T-helper 1 cell treated with Interleukin-12 subunit alpha and Interleukin-12 subunit beta and Interleukin-4 antibody, amounts not matched to agents 30 μg/mL and 1 μg/mL, for 36 hours (primary cell): ENCODE results near the gene PLCE1.

Experiments used
- H3K27ac Mint-ChIP-seq: one replicate; pipeline ENCODE4 v1.8.0; 2021; ENCODE audit warnings: mild to moderate bottlenecking, mixed read lengths
- H3K27me3 Mint-ChIP-seq: one replicate; pipeline ENCODE4 v1.8.0; 2021; ENCODE audit warnings: low read depth, mixed read lengths
- H3K36me3 Mint-ChIP-seq: one replicate; pipeline ENCODE4 v1.8.0; 2021; ENCODE audit warnings: low read depth, mixed read lengths
- H3K4me1 Mint-ChIP-seq: one replicate; pipeline ENCODE4 v1.8.0; 2021; ENCODE audit warnings: low read depth, mixed read lengths
- H3K4me3 Mint-ChIP-seq: one replicate; pipeline ENCODE4 v1.8.0; 2021; ENCODE audit warnings: mild to moderate bottlenecking, moderate library complexity, mixed read lengths
- H3K9me3 Mint-ChIP-seq: one replicate; pipeline ENCODE4 v1.8.0; 2021; ENCODE audit warnings: mixed read lengths

PLCE1 gene

DNA sequence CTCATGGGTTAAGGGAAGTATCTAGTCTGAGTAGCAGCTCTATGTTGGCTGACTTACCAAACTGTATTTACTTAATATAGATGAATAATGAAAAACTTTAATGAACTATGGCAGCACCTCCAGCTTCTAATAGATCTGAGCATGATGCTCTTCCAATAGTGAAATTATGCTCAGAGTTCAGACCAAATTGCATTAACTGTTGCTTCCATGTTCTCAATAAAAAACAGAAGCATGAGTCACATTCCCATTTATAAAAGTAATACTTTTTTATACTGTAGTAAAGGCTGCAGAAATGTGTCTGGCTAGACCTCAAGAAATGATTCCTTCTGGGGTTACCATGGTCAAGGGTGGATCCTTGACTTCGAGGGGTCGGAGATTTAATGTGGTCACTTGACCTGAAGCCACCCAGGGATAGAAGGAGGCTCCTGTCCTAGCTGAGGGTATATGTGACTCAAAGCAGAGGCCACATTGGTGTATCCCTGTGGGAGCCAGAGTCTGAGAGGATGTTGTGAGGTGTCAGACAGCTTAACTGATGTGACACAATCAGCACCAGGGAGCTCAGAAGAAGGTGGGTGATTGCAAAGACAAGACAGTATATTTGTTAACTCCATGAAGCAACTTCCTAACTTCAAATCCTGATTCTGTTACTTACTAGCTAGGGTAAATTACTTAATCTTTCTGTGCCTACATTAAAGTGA, 19.8 kb upstream of the PLCE1 start:
- Mint-ChIP-seq H3K27me3 (no peaks in the 10 kb centered on the region), H3K36me3 (no peaks in the 10 kb centered on the region), H3K4me1 (no peaks in the 10 kb centered on the region), H3K4me3 (no peak overlapping the region), H3K27ac (no peak overlapping the region), H3K9me3 (no peaks in the 10 kb centered on the region)

DNA sequence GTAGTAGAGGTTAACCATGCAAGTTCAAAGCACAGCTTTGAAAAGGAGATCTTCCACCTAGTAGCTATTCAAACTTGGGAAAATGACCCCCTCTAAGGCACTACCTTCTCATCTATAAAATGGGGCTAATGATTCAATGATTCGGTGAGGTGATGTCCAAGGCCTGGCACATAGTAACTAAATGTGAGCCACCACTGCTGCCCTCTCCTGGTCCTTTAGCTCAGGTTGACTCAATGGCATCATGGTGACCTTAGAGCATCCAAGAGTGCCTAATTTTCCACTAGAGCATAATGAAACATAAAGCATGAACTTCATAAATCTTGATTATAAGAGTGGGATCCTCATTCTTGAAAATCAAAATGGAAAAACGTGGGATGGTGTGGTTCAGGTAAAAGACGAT, 16.3 kb upstream of the PLCE1 start:
- Mint-ChIP-seq H3K27ac (no peak overlapping the region), H3K36me3 (no peaks in the 10 kb centered on the region), H3K9me3 (no peaks in the 10 kb centered on the region), H3K4me1 (no peaks in the 10 kb centered on the region), H3K4me3 (no peak overlapping the region), H3K27me3 (no peaks in the 10 kb centered on the region)

DNA sequence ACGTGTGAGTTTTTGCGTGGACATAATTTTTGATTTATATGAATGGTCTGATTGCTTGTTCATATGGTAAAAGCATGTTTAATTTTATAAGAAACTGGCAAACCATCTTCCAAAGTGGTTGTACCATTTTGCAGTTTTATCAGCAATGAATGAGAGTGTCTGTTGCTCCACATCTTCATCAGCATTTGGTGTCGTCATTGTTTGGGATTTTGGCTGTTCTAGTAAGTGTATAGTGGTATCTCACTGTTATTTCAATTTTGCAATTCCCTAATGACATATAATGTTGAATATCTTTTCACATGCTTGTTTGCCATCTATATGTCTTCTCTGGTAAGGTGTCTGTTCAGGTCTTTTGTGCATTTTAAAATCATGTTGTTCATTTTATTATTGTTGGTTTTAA, 13.2 kb upstream of the PLCE1 start:
- Mint-ChIP-seq H3K27ac (no peak overlapping the region), H3K4me1 (no peaks in the 10 kb centered on the region), H3K9me3 (no peaks in the 10 kb centered on the region), H3K27me3 (no peaks in the 10 kb centered on the region), H3K4me3 (no peak overlapping the region), H3K36me3 (no peaks in the 10 kb centered on the region)

DNA sequence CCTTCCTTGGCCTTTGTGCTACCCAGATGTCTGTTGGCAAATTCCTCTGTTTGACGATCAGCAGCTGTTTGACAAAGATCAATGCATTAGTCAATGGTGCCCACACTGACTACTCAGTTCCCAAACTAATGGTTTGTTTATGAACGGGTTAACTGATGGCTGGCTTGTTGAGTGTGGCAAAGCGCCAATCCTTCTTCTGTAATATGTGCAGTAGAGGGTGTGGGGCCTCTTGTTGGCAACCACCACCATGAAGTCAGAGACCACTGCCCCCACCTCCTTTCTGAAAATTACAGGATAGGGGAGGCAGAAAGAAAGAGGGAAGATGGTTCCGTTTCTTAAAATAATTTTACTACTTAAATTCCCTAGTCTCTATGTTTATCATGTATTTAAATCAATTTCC, 2.6 kb upstream of the PLCE1 start:
- H3K27me3 Mint-ChIP-seq, result peaks cover 58% of the 10 kb centered on the region

DNA sequence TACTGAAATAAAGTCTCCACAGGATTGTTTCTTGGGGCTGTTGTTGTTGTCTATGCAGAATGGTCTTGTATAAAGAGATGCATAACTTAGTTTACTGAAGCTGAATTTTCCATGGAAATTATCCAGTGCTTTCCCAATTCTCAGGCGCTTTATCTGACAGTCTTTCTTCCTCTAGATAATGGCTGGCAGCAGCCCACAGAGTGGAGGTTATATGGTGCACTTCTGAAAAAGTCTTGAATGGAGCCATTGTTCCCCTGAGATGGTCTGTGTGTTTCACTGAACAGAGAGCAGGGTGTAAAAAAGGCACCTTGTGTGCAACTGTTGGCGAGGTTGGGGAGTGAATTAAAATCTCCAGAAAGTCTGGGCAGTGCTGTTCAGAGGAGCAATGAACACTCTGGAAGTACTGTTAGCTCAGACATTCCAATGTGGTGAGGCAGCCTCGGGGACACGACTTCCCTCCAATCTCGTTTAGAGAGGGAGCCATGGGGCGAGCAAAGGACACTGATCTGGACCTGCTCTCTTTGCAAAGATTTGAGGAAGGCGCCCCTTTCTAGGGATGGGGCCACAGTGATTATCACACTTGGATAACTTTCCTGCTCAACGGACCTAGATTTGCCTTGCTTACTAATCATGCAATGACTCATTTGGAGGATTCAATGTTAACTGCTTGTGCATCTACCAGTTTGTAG, 2.0 kb upstream of the PLCE1 start:
- Mint-ChIP-seq H3K36me3 (no peaks in the 10 kb centered on the region), H3K27me3 (peaks cover 62% of the 10 kb centered on the region), H3K4me1 (no peaks in the 10 kb centered on the region), H3K4me3 (no peak overlapping the region), H3K9me3 (no peaks in the 10 kb centered on the region), H3K27ac (no peak overlapping the region)

More for the DNA sequence above, 2.6 kb upstream of the PLCE1 start:
- no peaks in the 10 kb centered on the region for H3K9me3 Mint-ChIP-seq
- H3K36me3 Mint-ChIP-seq, result no peaks in the 10 kb centered on the region
- H3K4me3 Mint-ChIP-seq, result no peak overlapping the region
- no peak overlapping the region for H3K27ac Mint-ChIP-seq
- no peaks in the 10 kb centered on the region for H3K4me1 Mint-ChIP-seq

DNA sequence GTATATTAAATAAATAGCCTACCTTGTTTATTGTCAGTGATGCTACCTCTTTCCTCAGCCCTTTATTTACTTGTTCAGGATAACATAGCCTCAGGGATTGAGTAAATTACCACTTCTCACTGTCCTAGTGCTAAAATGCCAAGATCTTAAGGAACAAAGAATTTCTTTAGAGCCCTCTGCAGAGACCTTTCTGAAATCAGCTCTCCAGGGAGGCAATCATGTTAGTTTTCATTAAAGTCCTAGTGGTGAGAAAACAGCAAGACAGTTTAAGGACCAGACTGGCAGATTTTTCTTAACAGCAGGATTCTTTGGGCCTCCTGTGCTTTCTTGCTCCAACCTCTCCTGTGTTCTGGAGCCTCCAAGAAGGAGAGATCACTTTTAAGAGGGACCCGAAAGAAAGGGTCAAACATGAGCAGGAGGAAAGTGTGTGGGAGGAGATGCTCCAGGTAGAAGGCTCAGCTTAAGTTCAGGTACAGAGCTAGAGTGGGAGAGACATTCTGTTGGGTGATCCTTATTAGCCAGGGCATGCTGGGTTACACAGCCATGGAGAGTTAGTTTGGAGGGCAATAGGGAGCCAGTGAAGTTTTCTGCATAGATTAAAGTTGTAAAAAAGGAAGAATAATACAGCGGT, 1.2 kb upstream of the PLCE1 start:
- Mint-ChIP-seq H3K4me3 (peak overlapping the region; percentile 60), H3K27ac (no peak overlapping the region), H3K36me3 (no peaks in the 10 kb centered on the region), H3K9me3 (no peaks in the 10 kb centered on the region), H3K27me3 (peaks cover 57% of the 10 kb centered on the region), H3K4me1 (no peaks in the 10 kb centered on the region)

DNA sequence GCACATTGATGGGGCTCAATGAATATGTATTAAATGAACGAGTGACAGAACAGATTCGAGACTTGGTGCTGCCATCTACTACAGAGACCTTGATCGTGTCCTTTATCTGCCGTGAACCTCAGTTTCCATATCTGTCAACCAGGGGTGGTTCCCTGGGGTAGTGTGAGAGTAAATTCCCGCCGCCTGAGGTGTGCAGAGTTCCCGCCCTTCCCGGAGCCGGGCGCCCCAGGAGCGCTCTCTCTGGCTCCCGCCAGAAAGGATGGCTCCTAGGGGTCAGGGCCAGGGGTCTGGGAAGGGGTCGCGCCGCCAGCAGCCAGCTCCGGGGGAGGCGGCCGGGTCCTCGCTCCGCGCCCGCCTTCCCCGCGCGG, 333 bp upstream of the PLCE1 start:
- peaks cover 57% of the 10 kb centered on the region for H3K27me3 Mint-ChIP-seq
- H3K4me1 Mint-ChIP-seq, result no peaks in the 10 kb centered on the region
- no peak overlapping the region for H3K27ac Mint-ChIP-seq
- H3K9me3 Mint-ChIP-seq, result no peaks in the 10 kb centered on the region
- peak overlapping the region; percentile 49 for H3K4me3 Mint-ChIP-seq
- no peaks in the 10 kb centered on the region for H3K36me3 Mint-ChIP-seq

DNA sequence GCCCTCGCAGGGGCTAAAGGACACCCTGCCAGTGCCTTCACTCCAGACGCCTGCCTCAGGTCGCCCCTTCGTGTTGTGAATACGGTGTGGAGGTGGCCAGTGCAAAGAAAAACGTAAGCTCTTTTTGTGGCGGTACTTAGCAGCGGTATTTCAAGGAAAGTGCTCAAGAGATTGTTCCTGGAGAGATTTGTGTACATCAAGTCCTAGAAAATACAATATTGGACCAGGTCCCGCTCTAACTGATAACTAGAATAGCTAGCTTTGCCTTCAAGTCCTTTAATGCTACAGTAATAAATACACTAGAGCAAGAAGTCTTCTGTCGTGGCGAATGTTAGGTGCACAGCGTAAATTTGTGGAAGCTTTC, 689 bp downstream of the PLCE1 start:
- no peak overlapping the region for H3K27ac Mint-ChIP-seq
- H3K27me3 Mint-ChIP-seq, result peaks cover 63% of the 10 kb centered on the region
- no peaks in the 10 kb centered on the region for H3K36me3 Mint-ChIP-seq
- H3K9me3 Mint-ChIP-seq, result no peaks in the 10 kb centered on the region
- H3K4me3 Mint-ChIP-seq, result no peak overlapping the region
- H3K4me1 Mint-ChIP-seq, result no peaks in the 10 kb centered on the region

DNA sequence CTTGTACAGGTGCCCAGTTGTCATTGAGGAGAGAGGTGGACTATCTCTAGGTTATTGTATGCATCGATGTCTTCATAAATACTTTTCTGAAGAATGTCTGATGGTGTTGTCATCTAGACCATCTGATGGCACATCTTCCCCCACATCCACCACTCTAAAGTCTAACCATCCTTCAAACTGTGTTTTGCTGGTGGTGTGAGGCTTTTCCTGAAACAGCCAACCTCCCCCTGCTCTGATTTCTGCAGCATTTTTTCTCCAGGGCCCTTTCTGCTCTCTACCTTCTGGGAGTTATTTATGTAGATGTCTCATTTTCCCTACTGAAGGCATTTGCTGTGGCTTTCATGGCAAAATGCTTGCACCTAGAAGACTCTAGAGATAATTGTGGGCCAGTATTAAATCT, 1.5 kb downstream of the PLCE1 start:
- Mint-ChIP-seq H3K4me1 (no peaks in the 10 kb centered on the region), H3K27ac (no peak overlapping the region), H3K27me3 (peaks cover 63% of the 10 kb centered on the region), H3K36me3 (no peaks in the 10 kb centered on the region), H3K4me3 (no peak overlapping the region), H3K9me3 (no peaks in the 10 kb centered on the region)

DNA sequence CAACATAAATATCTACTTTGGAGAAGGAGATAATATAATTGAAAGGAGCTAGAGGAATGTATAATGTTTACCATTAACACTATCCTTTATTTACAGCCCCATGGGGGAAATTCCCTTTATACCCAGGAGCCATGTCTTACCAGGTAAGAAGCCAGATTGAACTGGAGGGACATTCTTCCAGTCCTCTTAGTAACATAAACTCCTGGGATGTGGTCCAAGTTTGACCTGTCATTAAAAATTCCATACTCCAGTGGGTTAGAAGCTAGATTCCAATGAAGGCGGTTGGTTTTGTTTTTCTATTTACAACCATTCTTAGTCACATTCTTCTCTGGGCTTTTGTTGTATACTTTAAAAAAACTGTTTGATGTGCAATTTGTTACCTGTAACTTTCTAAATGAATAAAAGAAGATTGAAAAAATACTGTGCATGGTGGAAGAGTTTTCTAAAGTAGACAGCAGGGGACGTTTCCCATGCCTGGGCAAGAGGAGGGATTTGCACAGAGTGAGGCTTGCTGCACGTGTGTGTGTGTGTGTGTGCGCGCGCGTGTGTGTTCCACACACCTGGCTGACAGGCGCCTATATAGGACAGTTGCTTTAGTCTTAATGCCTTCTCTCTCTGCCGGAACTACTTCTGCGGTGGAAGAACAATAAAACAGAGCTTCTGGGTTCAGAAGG, 2.0 kb downstream of the PLCE1 start:
- H3K4me3 Mint-ChIP-seq, result no peak overlapping the region
- H3K27me3 Mint-ChIP-seq, result peaks cover 62% of the 10 kb centered on the region

DNA sequence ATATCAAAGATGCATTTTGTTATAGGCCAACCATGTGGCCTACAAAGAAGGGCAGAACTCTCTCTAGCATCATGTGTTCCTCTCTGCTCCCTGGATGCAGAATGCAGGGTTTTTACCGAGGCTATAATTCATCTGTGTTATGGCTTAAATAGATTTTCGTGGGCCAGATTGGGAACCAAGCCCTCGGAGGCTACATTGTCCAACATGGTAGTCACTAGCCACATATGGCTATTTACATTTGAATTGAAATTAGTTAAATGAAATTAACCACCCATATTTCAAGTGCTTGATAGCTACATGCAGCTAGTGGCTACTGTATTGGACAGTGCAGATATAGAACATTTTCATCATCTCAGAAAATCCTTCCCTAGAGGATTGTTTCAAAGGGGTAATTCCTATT, 2.8 kb downstream of the PLCE1 start:
- H3K27ac Mint-ChIP-seq, result no peak overlapping the region
- H3K27me3 Mint-ChIP-seq, result peaks cover 54% of the 10 kb centered on the region
- H3K36me3 Mint-ChIP-seq, result no peaks in the 10 kb centered on the region
- no peak overlapping the region for H3K4me3 Mint-ChIP-seq
- no peaks in the 10 kb centered on the region for H3K9me3 Mint-ChIP-seq
- H3K4me1 Mint-ChIP-seq, result no peaks in the 10 kb centered on the region

More for the DNA sequence above, 2.0 kb downstream of the PLCE1 start:
- H3K4me1 Mint-ChIP-seq, result no peaks in the 10 kb centered on the region
- no peaks in the 10 kb centered on the region for H3K36me3 Mint-ChIP-seq
- no peak overlapping the region for H3K27ac Mint-ChIP-seq
- no peaks in the 10 kb centered on the region for H3K9me3 Mint-ChIP-seq

DNA sequence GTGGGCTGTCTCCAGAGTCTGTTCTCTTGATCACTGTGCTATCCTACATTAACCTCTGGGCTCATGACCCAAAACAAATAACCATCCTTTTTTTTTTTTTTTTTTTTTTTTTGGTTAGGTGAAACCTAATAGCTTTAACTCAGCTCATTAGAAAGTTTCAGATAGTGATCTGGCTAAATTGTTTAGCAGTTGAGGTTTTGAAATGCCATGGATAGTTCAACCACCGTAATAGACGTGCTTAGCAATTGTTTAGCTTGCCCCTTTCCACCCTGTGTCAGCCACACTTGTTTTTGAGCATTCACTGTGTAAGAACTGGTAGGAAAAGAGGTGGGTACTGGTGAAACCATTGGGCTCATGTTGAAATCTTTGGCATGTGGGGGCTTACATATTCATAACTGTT, 3.8 kb downstream of the PLCE1 start:
- no peak overlapping the region for H3K4me3 Mint-ChIP-seq
- H3K36me3 Mint-ChIP-seq, result no peaks in the 10 kb centered on the region
- no peaks in the 10 kb centered on the region for H3K4me1 Mint-ChIP-seq
- H3K27ac Mint-ChIP-seq, result no peak overlapping the region
- peaks cover 44% of the 10 kb centered on the region for H3K27me3 Mint-ChIP-seq
- H3K9me3 Mint-ChIP-seq, result no peaks in the 10 kb centered on the region

DNA sequence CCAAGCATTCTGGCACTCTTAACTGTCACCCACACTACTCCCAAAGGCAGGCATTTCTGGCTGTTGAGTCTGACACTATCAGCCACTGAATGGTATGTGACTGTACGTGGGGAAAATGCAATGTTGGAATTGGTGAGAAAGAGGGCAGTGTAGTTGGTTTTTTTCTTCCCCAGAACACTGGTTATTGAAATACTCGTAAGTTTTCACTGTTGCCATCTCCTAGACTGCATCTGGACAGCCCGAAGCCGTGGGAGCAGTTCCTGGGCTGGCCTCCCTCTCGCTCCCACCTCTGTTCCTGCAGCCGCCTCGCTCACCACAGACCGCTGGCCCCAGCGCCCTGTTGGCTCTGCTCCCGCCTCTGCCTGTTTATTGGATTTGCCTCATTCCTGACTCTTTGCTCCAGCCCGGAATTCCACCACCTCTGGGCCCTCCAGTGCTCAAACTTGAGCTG, 5.7 kb downstream of the PLCE1 start:
- Mint-ChIP-seq H3K4me3 (no peak overlapping the region), H3K36me3 (no peaks in the 10 kb centered on the region), H3K27ac (no peak overlapping the region), H3K4me1 (no peaks in the 10 kb centered on the region), H3K27me3 (peaks cover 32% of the 10 kb centered on the region), H3K9me3 (no peaks in the 10 kb centered on the region)

DNA sequence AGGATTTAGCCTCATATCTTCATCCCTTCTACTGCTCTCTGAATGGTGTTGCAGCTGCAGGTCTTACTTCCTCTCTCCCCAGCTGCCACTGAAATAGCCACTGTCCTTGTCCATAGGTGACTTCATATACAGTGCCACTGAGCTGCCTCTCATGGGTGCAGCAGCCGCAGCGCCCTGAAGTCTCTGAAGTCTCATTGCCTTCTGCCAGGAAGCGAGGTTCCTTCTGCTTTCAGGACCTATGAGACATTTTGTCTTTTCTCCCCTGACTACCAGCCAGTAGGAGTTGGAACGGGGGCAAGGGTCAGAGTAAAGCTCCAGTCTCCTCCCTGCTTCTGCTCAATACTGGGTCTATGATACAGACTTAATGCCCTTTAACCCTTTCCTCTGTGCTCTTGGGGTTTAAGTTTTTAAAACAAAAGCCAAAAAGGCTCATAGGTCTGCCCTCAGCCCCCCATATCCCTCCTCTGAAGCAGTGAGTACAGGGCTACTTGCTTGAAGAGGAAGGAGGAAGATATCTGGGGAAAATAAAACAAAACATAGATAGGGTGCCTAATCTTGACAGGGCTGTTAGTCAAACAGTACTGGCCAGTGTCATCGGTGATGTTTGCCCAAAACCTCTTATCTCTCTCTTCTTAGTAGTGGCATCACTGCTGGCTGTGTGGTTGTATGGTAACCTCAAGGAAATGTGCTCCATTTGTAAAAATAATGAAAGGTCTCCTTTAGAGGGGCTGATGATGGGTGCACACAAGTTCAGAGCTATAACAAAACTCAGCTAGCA, 7.1 kb downstream of the PLCE1 start:
- no peak overlapping the region for H3K27ac Mint-ChIP-seq
- H3K4me1 Mint-ChIP-seq, result no peaks in the 10 kb centered on the region
- no peaks in the 10 kb centered on the region for H3K9me3 Mint-ChIP-seq
- H3K27me3 Mint-ChIP-seq, result peaks cover 18% of the 10 kb centered on the region
- no peak overlapping the region for H3K4me3 Mint-ChIP-seq
- no peaks in the 10 kb centered on the region for H3K36me3 Mint-ChIP-seq
